Pulmonary artery endothelial cell (primary cell): Measurements from ENCODE around the gene MALT1. TPM values are rescaled to one million over a fixed set of nuclear protein-coding genes. Genes with fewer than 3 reads are reported as not detected.
"Not testable (repeated sequence)": the region's sequence is repeated elsewhere in the genome, so short reads cannot be mapped to it uniquely, and the experiment has no call there.

Experiments
- DNase-seq: peaks from one replicate; pipeline ENCODE4 v3.0.0-alpha.2; 2011; ENCODE audit warnings: low read depth, low spot score
- total RNA-seq: library from RNA; depleted of rRNA; stranded (reverse); fragments of >200 nt; gene quantifications from 2 replicates; pipeline ENCODE4 v1.2.3, GENCODE V29; 2014

Gene MALT1
- total RNA-seq, 1 donor from 2014 or later: 9.2 TPM

DNA sequence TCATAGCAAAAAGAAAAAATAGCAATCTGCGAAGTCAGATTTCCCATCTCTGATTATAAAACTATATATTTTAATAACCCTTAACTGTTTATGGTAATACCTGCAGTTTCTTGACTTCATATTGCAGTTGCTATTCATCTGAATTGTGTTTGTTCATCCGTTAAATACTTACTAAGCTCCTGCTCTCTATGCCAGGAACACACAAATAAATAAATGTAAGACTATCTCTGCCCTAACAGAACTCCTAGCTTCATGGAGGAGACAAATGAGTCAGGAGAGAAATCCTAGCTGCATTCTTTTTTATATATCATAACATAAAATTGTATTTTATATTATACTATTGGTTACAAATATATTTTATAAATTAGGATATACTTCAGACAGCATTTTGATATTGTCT, 61.2 kb downstream of the MALT1 start:
- DNase-seq: no peak

DNA sequence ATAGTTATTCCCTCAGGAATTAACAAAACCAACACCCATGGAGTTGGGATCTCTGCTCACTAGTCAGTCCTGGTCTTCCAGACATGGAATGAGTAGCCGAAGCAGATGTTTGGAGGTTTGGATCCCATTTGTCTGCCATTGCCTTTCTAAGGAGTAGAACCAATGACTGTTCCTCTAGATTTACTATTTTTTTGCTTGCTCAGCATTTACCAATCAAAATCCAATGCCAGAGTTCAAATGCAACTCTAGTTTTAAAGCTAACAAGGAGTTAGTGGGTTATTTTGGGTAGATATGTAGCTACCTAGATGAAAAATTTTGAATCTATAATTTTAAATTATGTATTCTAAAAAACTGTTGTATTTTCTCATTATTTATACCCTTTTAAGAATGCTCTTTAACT, 62.6 kb downstream of the MALT1 start:
- no peak for DNase-seq

DNA sequence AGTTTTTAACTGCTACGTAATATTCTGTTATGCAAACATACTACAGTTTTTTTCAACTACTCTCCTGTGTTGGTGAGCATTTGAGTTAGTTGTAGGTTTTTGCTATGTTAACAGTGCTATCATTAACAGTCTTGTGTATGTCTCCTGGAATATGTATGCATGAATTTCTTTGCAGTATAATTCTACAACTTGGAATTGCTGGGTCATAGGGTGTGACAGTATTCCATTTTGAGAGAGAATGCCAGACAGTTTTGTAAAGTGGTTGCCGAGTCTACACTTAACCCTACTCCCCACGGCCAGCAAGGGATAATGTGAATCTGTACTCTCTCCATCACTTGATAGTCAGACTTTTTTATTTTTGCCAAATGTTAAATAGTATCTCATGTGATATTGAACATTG, 67.1 kb downstream of the MALT1 start:
- no peak for DNase-seq

DNA sequence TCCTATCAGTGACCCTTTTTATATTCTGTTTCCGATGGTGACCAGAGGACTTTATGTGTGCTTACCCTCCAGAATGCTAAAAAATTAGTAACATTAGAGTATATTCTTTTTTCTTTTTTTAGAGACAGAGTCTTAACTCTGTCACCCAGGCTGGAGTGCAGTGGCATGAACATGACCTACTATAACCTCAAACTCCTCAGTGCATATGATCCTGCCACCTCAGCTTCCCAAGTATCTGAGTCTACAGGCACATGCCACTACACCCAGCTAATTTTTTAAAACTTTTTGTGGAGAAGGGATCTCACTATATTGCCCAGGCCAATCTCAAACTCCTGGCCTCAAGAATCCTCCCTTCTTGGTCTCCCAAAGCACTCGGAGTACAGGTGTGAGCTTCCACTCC, 74.6 kb downstream of the MALT1 start:
- DNase-seq: no peak

DNA sequence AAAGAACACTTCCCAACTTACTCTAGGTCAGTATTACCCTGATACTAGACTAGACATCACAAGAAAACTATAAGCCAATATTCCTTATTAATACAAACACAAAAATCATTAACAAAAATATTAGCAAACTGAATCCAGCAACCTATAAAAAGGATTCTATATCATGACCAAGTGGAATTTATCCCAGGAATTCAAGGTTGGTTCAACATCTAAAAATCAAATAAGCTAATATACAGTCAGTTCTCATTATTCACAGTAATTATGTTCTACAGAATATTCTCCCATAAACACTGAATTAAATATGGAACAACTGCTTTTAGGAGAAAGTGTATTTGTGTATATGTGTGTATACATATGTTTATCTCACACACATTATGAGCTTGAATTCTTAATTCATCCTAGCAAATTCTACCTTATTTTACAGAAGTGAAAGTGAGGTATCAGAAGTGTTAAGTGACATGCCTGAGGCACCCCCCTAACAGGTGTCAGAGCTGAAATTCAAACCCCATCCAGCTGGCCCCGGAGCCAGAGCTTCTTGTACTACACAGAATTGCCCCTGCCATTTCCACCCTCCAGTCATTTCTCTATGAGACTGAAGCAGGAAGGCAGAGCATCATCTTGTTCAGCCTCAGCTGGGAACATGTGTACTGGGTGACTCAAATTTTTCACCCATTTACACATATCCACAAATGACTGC, 77.8 kb downstream of the MALT1 start:
- DNase-seq: no peak

DNA sequence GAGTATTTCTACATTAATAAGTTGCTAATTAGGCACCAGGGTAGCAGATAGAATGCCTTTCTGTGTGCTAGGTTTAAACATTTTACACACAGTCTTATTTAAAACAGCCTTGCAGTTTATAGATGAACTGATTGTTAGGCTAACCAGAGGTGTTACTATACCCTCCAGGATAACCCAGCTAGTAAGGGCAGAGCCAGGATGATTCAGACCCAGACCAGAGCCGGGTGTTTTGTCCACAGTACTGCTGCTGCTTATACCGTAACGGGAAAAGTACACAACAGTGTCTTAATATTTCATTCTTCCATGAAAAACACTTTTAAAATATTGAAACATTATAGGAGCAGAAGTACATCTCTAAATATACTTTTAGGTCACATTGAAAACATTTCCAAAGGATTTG, 82.7 kb downstream of the MALT1 start:
- no peak for DNase-seq

DNA sequence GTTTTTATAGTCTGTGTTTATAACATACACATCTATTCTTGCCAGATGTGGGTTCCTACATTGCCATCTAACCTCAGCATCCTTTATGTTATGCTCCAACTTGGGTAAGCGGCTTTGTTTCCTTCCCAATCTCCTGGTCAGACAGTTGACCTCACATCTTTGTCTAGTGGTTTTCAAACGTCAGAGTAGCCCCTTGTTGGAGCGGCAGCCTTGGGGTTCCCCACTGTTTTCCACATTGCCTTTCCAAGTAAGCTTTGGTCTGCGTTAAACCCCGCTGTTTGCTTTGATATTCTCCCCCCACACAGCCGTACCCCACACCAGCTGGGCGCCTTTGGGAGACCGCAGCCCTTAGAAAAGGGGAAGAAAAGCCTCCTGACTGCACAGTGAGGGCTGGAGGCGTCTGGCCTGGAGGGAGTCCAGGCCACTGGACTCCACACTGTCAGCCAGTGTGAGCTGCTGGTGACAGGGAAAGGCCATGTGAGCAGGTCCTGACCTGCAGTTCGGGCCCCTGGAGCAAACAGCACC, 83.3 kb downstream of the MALT1 start:
- no peak for DNase-seq

DNA sequence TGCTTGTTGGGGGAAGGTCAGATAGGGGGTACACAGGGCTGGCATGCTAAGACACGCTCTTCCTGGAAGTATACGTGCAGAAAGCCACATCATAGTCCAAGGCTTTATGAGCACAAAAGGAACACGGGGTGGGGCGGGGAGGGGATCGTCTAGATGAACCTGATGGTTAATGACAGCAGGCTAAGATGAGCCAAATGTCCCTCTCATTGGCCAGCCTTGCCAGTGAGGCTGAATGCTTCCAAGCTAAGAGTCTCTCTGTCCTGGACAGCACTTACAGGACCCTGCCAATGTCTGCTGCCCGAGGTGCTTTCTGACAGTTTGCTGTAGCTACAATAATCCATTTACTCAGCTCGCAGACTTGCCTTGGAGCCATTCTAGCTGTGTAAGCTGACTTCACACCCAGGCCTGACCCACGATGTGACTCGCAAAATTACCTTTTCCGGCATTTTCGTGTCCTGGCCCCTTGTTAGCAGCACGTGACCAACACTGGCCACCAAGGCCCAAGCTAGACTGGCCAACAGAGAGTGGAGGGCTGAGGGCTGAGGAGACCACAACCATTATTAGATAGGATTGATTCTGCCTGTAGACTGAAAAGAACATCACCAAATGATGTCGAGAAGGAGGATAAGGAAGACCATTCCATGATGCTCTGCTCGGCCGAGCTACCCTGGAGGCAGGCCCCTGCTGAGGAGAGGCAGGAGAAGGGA, 84.2 kb downstream of the MALT1 start:
- no peak for DNase-seq

DNA sequence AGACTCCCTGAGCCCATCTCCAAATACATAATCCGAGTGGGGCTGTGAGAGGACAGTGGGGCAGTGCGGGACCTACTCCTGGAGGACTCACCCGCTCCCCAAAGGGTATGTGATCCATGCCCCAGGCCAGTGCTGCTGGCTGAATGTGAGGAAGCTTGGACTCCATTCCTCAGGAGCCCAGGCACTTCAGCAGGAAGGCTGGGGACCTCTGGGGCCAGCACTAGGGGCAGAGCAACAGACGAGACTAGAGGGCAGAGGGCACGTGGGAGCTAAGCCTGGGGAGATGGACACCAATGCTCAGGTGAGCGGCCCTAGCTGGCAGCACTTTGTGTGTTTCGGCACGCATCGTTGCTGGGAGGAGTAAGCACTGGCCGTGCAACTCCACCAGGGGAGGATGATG, 84.9 kb downstream of the MALT1 start:
- DNase-seq: no peak

DNA sequence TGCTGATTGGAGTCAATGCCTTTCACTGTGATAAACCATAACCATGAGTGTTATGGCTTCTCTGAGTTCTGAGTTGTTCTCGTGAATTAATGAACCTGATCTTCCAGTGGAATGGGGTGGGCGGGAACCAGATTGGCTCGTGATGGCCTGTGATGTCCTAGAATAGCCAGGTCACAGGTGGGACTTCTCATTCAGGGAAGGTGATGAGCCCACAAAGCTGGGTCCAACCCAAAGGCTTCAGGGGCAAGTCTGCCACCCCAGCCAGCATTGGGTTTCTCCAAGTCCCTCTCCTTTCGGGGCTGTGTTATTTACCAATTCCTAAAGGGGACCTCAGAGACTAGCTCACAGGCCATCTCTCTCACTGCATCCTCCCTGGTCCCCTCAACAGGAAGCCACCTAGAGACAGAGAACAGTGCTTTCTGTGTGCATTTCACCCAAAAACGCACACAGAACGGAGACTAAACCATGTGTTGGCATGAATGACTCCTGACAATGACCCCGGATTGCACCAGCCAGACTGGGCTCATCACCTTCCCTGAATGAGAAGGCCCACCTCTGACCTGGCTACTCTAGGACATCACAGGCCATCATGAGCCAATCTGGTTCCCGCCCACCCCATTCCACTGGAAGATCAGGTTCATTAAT, 85.5 kb downstream of the MALT1 start:
- no peak for DNase-seq

DNA sequence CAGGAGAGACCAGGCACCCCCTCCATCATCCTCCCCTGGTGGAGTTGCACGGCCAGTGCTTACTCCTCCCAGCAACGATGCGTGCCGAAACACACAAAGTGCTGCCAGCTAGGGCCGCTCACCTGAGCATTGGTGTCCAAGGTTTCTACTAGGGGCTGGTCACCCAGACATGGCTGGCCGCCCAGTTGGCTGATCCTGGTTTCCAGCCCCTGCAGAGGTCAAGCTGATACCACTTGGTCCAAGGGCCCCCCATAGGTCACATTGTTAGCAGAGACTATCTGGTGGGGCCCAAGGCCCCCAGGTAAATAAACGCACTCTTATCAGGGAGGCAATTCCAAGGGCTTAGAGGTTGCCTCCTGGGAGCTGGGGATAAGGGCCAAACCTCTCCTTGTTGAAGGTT, 86.1 kb downstream of the MALT1 start:
- DNase-seq: not testable (repeated sequence)

DNA sequence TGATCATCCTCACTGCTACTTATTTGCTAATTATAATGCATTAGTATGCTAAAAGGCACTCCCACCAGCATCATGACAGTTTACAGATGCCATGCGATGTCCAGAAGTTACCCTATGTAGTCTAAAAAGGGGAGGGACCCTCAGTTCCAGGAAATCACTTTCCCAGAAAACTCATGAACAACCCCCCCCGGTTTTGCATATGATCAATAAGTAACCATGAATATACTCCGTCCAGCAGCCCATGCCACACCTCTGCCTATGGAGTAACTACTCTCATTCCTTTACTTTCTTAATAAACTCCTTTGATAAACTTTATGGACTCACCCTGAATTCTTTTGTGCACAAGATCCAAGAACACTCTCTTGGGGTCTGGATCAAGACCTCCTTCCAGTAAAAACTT, 86.8 kb downstream of the MALT1 start:
- no peak for DNase-seq

DNA sequence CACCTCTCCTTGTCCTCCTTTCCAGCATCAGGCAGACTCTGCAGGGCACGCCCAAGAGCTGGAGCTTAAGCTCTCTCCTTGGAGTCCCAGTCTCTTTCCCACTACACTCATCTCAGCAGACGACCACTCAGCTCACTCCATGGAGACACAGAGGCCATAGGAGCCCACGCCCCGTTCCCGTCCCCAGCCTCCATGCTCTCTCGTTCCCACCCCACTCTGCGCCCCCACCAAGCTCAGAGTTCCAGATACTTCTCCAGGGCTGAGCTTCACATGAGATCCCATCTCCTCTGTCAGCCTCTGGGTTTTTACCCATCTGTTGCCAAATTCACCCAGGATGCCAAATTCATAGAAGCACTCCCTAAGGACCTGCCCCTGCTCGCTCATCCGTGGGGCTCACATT, 87.3 kb downstream of the MALT1 start:
- DNase-seq: no peak

DNA sequence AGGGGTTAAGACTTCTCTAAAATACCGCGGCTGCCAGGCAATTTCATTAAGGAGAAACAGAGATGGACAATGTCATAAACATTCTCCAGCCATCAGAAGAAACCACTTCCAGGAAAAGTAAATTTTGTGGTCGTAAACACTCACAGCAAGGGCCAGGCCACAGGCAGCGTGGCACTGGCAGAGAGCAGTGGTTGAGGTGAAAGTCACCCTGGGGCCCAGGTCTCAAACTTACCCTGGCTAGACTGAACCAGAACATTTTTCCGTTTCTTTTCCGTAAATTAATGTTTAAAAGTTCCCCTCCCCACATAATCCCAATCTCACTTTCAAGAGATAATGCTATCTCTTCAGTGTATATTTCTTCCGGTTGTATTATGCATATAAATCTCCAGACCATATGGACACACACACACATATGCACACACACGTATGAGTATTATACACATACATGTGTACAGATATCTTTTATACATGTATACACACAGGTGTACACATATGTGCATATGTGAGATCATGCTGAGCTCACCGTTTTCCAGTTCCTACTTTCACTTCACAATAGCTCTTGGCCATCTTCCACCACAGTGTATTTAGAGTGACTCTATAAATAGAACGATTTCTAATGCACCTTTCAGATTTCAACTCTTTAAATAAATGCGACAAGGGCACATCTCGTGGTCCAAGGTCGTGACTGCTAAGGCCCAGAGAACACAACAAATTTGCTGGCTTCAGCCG, 90.1 kb downstream of the MALT1 start:
- DNase-seq: no peak

DNA sequence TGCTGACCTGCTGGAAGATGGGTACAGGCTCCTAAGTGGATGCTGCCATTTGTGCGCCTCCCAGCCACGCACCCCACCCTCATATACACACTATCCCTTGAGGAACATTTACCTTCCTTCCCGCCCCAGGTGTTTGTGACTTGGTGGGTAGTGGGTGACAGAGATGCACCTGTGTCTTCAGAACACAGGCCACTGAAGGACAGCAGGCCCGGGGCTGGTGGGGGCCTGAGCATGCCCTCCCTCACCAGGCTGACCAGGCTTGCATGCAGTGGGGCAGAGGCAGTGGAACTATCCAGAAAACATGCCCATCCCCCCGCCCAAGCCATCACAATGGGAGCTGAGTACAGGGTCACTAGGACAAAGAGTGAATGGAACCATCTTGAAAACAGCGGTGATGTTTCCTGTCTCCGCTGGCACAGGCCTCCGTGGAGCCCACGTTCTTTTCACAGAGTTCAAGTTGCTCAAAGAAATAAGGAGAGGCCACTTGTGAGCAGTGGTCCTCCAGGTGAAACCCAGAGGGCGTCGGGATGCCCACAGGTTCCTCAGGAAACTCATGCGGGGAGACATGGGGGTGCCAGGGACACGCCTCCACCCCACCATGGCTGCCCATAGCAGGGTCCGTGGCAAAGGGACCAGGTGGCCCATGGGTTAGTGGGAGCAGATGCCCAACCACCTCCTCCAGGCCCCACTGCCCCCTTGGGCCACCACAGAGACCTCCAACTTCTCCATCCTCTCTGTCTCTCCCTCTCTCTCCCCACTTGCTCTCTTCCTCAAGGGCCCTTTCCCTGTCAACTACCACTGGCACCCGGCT, 90.9 kb downstream of the MALT1 start:
- DNase-seq: no peak

DNA sequence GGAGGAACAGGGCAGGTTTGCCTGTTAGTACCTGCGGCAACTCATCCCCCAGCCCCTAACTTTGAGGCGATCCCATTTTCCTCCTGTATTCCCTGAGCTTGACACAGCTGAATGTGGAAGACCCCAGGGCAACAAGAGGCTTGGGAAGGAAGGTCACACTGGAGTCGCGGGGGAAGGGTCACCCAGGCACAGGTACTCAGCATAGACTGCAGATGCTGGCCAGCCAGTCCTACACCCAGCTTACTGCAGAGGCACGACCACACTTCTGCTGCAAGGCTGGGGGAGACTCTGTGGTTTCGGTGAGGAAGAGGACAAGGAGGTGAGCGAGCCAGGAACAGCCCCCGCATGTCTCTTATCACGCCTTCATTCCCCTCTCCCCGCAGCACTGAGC, 91.5 kb downstream of the MALT1 start:
- DNase-seq: no peak

DNA sequence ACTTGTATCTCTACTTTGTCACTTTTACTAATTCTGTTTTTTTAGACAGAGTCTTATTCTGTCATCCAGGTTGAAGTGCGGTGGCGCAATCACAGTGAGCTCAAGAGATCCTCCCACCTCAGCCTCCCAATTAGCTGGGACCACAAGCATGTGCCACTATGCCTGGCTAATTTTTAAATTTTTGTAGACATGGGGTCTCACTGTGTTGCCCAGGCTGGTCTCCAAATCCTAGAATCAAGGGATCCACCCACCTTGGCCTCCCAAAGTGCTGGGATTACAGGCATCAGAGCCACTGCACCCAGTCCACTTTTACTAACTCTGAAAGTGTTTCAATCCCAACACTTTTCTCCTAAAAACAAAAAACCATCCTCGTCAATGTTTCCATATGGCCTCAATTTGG, 94.9 kb downstream of the MALT1 start:
- no peak for DNase-seq

DNA sequence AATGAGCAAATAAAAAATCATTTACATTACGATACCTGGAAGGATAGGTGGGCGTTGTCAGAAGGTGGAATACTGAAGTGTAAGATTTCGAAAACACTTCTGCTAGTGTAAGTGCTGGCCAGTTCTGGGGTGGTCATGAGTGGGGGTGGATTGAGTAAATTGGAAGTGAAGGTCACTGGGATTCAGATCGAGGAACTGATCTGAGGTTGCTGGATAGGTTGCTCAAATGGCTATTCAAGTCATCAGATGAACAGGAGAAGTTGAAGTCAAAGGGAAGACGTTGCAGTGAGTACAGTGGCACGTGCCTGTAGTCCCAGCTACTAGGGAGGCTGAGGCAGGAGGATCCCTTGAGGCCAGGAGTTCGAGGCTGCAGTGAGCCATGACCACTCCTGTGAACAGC, 95.7 kb downstream of the MALT1 start:
- DNase-seq: no peak

DNA sequence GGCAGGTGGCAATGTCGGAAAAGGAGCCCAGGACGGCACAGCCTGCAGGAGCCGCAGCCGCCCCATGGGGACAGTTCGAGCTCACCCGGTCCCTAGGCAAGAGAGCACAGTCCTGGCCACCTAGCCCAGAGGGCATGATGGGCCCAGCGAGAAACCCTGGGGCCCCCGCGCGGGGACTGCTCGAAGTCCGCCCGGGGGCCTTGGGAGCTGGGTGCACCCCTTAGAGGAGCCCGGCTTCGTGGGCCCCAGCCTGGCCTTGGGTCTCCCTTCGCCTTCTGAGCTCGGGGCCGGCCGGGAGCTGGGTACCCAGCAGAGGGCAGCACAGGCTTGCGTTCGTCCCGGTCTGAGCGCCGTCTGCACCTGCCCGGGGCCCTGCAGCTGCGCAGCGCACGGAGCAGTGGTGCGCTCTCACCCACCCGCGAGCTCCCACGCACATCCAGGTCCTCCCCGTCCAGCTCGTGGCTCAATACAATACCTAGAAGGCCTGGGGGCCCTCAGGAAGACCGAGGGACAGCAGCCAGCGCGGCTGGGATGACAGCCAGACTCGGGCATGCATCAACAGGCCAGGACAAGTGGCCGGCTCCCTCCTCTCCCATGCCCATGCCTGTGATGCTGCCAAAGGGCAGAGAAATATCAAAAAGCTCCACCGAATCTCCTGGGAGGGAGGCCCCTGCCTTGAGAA, 97.2 kb downstream of the MALT1 start:
- DNase-seq: no peak

DNA sequence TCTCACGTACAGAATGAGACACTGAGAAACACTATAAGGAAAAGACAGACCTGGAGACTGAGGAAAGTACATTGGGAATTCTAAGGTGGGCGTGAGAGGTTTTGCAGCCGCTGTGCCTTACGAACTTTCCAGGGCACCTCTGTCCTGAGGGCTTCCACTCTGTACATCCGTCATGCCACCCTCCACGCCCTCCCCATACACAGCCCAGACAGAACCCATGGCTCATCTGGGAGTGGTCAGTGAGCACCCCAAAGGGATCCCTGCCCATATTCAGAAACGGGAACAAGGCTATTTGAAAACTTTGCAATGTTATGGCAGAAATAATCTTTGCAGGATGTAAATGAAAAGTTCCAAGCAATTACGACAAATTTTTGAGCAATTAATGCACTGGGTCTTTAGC, 98.1 kb downstream of the MALT1 start:
- no peak for DNase-seq

DNA sequence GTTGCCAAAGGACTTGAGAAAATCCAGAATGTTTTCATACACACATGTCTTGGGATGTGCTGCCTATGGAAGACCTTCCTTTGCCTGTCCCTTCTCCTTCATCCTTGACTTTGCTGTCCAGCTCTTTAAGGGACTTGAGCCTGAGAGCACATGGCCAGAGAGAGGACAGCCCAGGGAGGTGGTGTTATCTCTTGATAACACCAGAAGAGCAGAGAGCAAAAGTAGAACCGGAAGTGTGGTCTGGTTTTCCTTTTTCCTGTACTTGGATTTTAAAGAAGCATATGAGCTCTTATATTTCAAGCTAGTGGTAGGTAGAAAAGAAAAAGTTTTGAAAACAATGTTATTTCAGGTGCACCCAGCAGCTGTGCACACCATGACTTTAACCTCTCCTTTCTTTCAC, 99.3 kb downstream of the MALT1 start:
- no peak for DNase-seq
